Stimulated activated CD8-positive, alpha-beta memory T cell treated with anti-CD3 and anti-CD28 coated beads, Interleukin-7, amount 100 ng/mL, for 48 hours (primary cell): ENCODE results near the gene ULBP1.
"Not testable (repeated sequence)": the region's sequence is repeated elsewhere in the genome, so short reads cannot be mapped to it uniquely, and the experiment has no call there.

ENCODE experiments used
- DNase-seq, 2 donors: peaks; one replicate each; pipeline ENCODE4 v3.0.0-alpha.2; 2020; ENCODE audit warnings: low read depth in 1 of 2; ENCODE audit errors: extremely low read depth in 1 of 2

Gene ULBP1

GRCh38 chr6:149969635-149970034, 5.9 kb downstream of the ULBP1 start:
- no peak for DNase-seq

DNA sequence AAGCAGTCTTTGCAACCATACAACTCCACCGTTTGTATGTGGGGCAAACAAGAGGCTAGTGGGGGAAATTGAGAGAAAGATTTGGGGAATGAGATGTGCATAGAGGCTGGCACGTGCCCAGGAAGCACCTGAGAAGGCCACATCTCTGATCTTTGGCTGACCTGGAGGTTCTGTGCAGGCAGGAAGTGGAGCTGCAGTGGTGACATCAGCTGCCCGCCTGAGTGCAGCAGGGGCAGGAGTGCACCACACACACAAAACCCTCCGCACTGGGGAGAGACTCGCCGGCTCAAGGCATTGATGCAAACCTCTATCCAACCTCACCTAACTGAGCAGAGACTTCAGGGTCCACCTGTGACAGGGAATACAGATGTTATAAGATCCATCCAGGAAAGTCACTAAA, 10.7 kb downstream of the ULBP1 start:
- not testable (repeated sequence) for DNase-seq

DNA sequence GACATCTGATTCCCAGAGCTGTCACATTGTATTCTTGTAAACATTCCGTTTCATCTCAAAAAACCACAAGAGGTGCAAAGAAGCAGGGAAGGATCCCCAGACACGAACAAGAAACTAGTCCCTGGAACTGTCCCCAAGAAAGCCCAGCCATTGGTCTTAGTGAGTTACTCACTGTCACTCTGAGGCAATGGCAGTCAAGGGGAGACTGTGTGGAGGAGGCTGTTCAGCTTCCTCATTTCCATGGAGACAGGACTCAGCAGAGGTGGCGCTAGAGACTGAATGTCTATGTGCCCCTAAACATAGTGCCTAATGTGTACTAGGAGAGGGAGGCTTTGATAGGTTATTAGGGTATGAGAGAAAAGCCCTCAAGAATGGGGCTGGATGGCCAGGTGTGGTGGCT, 11.1 kb downstream of the ULBP1 start:
- DNase-seq, result no peak

DNA sequence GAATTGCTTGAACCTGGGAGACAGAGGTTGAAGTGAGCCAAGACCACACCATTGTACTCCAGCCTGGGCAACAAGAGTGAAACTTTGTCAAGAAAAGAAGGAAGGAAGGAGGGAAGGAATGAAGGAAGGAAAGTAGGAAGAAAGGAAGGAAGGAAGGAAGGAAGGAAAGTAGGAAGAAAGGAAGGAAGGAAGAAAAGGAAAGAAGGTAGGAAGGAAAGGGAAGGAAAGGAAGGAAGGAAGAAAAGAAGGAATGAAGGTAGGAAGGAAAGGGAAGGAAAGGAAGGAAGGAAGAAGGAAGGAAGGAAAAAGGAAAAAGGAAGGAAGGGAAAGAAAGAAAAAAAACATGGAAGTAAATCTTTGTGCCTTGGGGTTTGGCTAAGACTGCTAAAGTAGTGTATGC, 11.7 kb downstream of the ULBP1 start:
- DNase-seq, result no peak

DNA sequence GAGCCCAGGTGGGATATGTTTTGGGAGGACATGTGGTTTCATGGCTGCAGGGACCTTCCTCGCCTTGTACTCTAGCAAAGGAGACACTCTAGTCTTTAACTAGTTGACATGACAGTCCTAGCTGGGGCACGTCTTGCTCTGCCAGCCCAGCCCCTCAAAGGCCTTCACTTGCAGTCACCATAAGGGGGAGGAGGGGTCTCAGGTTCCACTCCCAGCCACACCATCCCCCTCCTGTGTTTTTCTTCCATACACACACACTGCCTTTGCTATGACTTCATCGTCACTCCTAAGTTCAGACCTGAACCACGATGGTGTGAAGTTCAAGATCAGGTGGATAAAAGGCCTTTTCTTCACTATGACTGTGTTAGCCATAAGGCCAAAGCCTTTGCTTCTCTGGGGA, 13.5 kb downstream of the ULBP1 start:
- DNase-seq, result no peak

DNA sequence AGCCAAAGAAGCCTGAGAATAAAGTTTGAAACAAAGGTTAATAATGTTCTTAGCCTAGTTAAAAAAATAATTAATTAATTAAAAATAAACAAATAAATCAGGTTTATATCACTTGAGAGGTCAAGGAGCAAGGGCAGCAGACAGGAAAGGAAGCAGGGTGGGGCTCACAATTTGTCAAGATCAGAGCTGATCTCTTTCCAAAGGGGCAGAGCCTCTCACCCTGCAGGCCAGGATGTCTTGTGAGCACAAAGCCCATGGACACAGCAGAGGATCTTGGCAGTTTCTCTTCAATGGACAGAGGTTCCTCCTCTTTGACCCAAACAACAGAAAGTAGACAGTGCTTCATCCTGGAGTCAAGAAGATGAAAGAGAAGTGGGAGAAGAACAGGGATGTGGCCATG, 14.9 kb downstream of the ULBP1 start:
- no peak for DNase-seq

- DNase-seq, result no peak
Observed at GRCh38 chr6:149979293-149979692, 15.6 kb downstream of the ULBP1 start.

GRCh38 chr6:149983145-149983544, 19.4 kb downstream of the ULBP1 start:
- no peak for DNase-seq

DNA sequence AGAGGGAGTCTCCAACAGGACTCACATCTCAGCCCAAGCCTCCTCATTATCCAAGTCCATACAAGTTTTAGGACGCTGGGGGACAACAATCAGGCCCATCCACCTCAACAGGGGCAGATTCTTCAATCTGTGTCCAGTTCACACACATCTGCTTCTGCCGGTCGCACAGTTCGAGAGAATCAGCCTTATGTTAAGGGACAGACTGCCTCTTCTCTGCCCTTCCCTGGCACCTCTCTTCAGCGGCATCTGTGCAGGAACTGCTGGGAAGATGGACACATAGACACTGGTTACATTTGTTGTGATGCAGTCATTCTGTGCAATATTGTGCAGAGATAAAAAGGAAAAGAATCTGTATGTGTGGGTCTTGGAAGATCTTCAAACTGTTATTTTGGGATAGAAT, 21.0 kb downstream of the ULBP1 start:
- no peak for DNase-seq

DNA sequence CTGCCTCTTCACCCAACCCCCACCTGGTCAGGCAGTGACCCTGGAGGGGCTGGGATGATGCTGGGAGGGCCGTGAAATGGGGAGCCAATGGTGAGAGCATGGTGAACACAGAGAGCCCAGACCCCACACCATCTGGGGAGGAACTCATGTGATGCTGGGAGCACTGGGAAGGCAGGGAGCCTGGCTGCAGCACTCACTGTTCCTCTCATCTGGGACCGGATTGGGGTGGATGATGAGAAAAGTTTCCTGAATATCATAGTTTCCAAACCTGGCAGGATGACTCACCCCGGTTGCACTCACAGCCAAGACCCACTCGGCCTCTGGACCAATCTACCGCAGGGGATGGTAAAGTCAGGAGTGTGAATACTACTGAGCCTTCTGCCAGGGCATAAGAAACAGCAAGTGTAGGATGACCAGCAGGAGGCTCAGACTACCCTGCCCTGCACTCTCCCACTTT, 21.8 kb downstream of the ULBP1 start:
- no peak for DNase-seq

DNA sequence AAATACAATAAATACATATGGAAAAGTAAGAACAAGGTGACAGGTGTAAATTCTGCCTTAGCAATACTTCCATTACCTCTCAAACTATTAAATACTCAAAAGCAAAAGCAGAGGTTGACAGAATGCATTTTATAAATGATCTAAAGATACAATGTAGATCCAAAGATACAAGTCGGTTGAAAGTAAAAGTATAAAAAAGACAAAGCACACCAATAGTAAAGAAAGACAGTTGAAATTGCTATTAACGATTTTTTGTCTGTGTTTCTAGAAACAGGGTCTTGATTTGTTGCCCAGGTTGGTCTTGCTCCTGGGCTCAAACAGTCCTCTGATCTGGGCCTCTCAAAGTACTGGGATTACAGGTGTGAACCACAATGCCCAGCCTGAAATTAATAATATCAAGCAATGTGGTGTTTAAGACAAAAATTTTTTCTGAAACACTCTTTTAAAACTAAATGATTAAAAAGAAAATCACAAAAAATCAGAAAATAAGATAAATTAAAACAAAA, 23.9 kb downstream of the ULBP1 start:
- no peak for DNase-seq

DNA sequence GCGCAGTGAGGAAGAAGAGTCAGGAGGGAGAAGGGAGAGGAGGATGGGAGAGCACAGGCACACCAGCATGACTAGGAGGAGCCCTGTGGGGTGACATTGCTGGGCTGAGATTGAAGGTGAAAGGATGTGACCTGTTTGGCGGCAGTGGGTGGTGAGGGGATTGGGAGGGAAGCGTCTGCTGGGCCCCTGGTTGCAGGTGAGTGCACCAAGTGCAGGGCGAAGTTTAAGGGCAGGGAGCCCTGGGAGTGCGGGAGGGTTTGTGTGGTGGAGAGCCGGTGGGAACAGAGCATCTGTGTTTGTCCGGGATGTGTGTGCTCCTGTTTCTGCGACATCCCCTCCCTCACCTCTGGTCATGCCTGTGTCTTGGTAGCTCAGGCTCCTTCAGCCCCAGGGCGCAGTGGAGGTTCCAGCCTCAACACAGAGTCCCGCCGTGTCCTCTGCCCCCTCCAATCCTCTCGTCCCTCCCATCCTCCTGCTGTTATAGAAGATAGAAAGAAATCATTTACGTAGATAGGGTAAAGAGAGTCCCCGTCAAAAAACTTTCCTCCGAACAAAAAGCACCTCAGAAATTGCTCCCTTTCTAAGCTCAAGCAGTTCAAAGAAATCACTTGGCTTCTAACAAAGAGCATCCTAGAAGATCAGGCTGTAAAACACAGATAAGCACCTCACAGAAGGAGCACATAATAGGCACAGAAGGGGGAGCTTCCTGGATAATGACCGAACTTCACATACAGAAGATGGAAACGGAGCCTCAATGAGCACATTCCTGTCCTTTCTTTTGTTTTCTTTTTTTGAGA, 25.0 kb downstream of the ULBP1 start:
- no peak for DNase-seq

GRCh38 chr6:149990212-149990660, 26.5 kb downstream of the ULBP1 start:
- DNase-seq, result no peak

- no peak for DNase-seq
Observed at GRCh38 chr6:149990661-149991471, 27.1 kb downstream of the ULBP1 start.

DNA sequence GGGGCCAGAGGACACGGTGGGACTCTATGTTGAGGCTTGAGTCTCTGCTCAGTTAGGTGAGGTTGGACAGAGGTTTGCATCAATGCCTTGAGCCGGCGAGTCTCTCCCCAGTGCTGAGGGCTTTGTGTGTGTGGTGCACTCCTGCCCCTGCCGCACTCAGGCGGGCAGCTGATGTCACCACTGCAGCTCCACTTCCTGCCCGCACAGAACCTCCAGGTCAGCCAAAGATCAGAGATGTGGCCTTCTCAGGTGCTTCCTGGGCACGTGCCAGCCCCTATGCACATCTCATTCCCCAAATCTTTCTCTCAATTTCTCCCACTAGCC, 27.7 kb downstream of the ULBP1 start:
- not testable (repeated sequence) for DNase-seq

DNA sequence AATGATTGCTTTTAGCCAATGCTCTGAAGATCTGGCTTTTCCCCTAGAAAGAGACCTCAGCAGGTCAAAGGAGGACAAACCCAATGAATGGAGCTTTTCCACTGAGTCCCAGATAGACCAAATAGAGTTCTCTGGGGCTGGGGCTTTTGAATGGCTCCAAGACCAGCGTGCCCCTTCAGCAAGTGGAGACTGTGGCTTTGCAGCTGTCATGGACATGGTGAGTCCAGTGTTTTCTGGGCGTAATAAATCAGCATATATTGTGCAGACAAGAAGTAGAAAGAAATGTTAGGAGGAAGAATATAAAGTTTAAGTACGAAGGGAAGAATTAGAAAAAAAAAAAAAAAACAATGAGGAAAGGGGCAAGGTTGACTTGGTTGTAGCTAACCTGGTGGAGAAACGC, 28.1 kb downstream of the ULBP1 start:
- DNase-seq, result no peak

DNA sequence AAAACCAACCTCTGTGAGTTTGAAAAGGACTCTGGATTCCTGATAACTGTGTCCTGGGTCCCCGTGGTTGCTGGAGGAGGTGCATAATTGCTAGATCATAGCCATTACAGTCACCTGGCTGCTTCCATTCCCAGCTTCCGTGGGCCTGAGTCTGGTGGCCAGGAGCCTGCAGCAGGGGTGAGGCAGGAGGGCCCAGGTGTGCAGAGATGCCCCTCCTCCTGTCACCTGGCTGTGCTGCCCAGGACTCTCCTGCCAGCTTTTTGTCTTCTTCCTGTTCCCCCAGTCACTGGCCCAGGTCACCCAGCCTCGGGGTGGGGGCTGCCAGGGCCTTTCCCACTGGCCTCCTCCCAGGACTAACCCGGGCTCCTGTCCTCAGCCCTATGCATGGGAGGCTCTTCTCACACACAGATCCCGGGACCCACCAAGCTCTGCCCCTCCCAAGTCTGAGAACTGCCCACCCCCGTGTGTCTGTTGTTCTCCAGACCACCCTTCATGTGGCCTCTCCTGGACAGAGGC, 31.6 kb downstream of the ULBP1 start:
- DNase-seq, result no peak

GRCh38 chr6:149995971-149996370, 32.2 kb downstream of the ULBP1 start:
- no peak for DNase-seq

GRCh38 chr6:149999636-150000035, 35.9 kb downstream of the ULBP1 start:
- DNase-seq, result no peak

DNA sequence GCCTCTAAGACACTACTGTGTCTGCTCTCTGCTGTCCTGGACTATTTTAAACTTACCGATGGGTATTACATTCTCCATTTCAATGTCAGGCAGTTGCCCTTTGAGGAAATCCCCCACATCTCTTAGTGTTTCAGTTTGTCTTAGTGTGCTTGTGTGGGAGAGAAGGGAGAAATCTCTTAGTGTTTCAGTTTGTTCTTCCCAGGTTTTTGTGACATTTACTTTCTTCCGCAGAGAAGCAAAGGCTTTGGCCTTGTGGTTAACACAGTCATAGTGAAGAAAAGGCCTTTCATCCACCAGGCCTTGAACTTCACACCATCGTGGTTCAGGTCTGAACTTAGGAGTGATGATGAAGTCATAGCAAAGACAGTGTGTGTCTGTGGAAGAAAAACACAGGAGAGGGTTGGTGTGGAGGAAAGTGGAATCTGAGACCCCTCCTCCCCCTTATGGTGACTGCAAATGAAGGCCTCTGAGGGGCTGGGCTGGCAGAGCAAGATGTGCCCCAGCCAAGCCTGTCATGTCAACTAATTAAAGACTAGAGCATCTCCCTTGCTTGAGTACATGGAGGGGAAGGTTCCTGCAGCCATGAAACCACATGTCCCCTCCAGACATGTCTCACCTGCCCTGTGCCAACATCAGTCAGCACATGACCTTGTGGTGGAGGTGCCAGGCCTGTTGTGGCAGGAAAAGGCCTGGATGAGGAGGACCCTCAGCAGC, 37.7 kb downstream of the ULBP1 start:
- DNase-seq, result no peak

- DNase-seq, result no peak
Observed at GRCh38 chr6:150002710-150003109, 39.0 kb downstream of the ULBP1 start.
